HG02981 (cell line): Measurements from ENCODE around the gene PTPRCAP.
A peak's percentile ranks its signal among the peaks of the same experiment; 100 is the strongest.
"Not testable (repeated sequence)": the region's sequence is repeated elsewhere in the genome, so short reads cannot be mapped to it uniquely, and the experiment has no call there.

Source experiments
- ATAC-seq: cut with Tn5 transposase; IDR thresholded peaks from one replicate; pipeline ENCODE4 v1.9.1; 2021; ENCODE audit warnings: mild to moderate bottlenecking, moderate library complexity; ENCODE audit not compliant: unreplicated experiment

PTPRCAP gene

GRCh38 chr11:67410984-67411784, 26.3 kb downstream of the PTPRCAP start:
- ATAC-seq, result no peak

GRCh38 chr11:67410369-67410831, 27.1 kb downstream of the PTPRCAP start:
- ATAC-seq, result no peak

- ATAC-seq, result no peak
Observed at GRCh38 chr11:67409781-67410368, 27.6 kb downstream of the PTPRCAP start.

GRCh38 chr11:67409261-67409666, 28.2 kb downstream of the PTPRCAP start:
- peak; percentile 46 for ATAC-seq

GRCh38 chr11:67408437-67409200, 28.9 kb downstream of the PTPRCAP start:
- no peak for ATAC-seq

GRCh38 chr11:67407688-67408163, 29.8 kb downstream of the PTPRCAP start:
- ATAC-seq, result no peak

GRCh38 chr11:67406969-67407687, 30.4 kb downstream of the PTPRCAP start:
- ATAC-seq, result no peak

GRCh38 chr11:67406420-67406968, 31.0 kb downstream of the PTPRCAP start:
- no peak for ATAC-seq

GRCh38 chr11:67405688-67406339, 31.7 kb downstream of the PTPRCAP start:
- ATAC-seq, result no peak

GRCh38 chr11:67405196-67405567, 32.3 kb downstream of the PTPRCAP start:
- ATAC-seq, result no peak

- no peak for ATAC-seq
Observed at GRCh38 chr11:67404515-67405195, 32.8 kb downstream of the PTPRCAP start.

GRCh38 chr11:67403085-67403484, 34.4 kb downstream of the PTPRCAP start:
- ATAC-seq, result not testable (repeated sequence)

GRCh38 chr11:67402192-67402839, 35.2 kb downstream of the PTPRCAP start:
- ATAC-seq, result not testable (repeated sequence)

GRCh38 chr11:67401495-67402191, 35.8 kb downstream of the PTPRCAP start, which contains the start of gene PPP1CA:
Gene PPP1CA (minus strand): TSS chr11:67401858. CDS start chr11:67401782, 76 bp downstream.
- peak; percentile 67 for ATAC-seq

GRCh38 chr11:67400942-67401494, 36.5 kb downstream of the PTPRCAP start:
- ATAC-seq, result peak; percentile 6

GRCh38 chr11:67400251-67400941, 37.1 kb downstream of the PTPRCAP start:
- no peak for ATAC-seq
